ENCODE results near the gene PLSCR3. TPM values are rescaled to one million over a fixed set of nuclear protein-coding genes. Genes with fewer than 3 reads are reported as not detected.

Gene PLSCR3
- total and polyA plus RNA-seq, 2 experiments from 2014 or later, result 30.0 to 34.3 TPM

GRCh38 chr17:7348478-7349242, 45.7 kb downstream of the PLSCR3 start (continued):
- TF ChIP-seq ZNF462 (CRISPR knock-in tag; IDR thresholded peaks at IDR 0.05) (no peak), ETS1 (IDR thresholded peaks at IDR 0.05) (no peak), CTCF (conservative IDR thresholded peaks at IDR 0.05; ENCODE audit: low read depth in 2 of 2) (no peak), NANOG (IDR thresholded peaks at IDR 0.05; ENCODE audit: borderline replicate concordance) (no peak)

All from GM23338 (cell line).